ENCODE measurements around the gene SRGAP1. TPM values are rescaled to one million over a fixed set of nuclear protein-coding genes. Genes with fewer than 3 reads are reported as not detected.

The SRGAP1 gene
- total and polyA plus RNA-seq, 9 of the 15 experiments (the other 6 are each of a cell fraction or from before 2014, with no cell fraction given), result 0.01 to 0.13 (median 0.04) TPM; not detected in 3

GRCh38 chr12:63927511-63927910 is 83.0 kb downstream of the SRGAP1 start:
- no TSS peak for BruUV-seq (replicated peaks)
- CTCF ChIA-PET (ENCODE audit: low intra/inter-chr PET ratio), result no interaction called here
- Histone ChIP-seq H3K79me2 (ENCODE audit: control insufficient read depth, insufficient read depth, low read length) (no peaks in the 10 kb centered on the region), H4K20me1 (replicated peaks; ENCODE audit: control insufficient read depth, insufficient read depth, low read length) (no peaks in the 10 kb centered on the region), H3K4me1 (replicated peaks in 1 of 2; ENCODE audit: control insufficient read depth in 2 of 2, insufficient read depth in 2 of 2, low read length in 2 of 2) (no peaks in the 10 kb centered on the region), H3K4me2 (ENCODE audit: insufficient read depth, low read length) (no peak overlapping the region), H3K9ac (ENCODE audit: insufficient read depth in 1 of 2, low read depth in 2 of 2, low read length in 2 of 2) (no peak overlapping the region), H3K4me3 (no peak overlapping the region), H3K36me3 (ENCODE audit: control insufficient read depth, insufficient read depth, low read length) (no peaks in the 10 kb centered on the region), H3K9me1 (ENCODE audit: control insufficient read depth, insufficient read depth, low read length) (no peaks in the 10 kb centered on the region), H3K27me3 (ENCODE audit: control insufficient read depth in 2 of 2, insufficient read depth in 2 of 2, low read length in 2 of 2) (no peaks in the 10 kb centered on the region), H3K9me3 (replicated peaks; ENCODE audit: control insufficient read depth, insufficient read depth, low read depth, low read length) (no peaks in the 10 kb centered on the region), H3K27ac (ENCODE audit: extremely low read depth, low read depth, low read length) (no peak overlapping the region), H2AFZ (ENCODE audit: low read depth, low read length) (no peak overlapping the region)
- ATAC-seq (no peak), FAIRE-seq (no peak), DNase-seq (ENCODE audit: extremely low read depth in 1 of 4, low spot score in 3 of 4) (no peak)
- in situ Hi-C loops (cut with MboI) (no loop called here), intact Hi-C loops (cut with micrococcal nuclease) (no loop called here)
- POLR2A ChIA-PET, result no interaction called here
- no peak for TF ChIP-seq TARDBP (IDR thresholded peaks at IDR 0.05)
- TF ChIP-seq, protein P1, sequence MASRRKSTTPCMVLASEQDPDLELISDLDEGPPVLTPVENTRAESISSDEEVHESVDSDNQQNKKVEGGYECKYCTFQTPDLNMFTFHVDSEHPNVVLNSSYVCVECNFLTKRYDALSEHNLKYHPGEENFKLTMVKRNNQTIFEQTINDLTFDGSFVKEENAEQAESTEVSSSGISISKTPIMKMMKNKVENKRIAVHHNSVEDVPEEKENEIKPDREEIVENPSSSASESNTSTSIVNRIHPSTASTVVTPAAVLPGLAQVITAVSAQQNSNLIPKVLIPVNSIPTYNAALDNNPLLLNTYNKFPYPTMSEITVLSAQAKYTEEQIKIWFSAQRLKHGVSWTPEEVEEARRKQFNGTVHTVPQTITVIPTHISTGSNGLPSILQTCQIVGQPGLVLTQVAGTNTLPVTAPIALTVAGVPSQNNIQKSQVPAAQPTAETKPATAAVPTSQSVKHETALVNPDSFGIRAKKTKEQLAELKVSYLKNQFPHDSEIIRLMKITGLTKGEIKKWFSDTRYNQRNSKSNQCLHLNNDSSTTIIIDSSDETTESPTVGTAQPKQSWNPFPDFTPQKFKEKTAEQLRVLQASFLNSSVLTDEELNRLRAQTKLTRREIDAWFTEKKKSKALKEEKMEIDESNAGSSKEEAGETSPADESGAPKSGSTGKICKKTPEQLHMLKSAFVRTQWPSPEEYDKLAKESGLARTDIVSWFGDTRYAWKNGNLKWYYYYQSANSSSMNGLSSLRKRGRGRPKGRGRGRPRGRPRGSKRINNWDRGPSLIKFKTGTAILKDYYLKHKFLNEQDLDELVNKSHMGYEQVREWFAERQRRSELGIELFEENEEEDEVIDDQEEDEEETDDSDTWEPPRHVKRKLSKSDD (conservative IDR thresholded peaks at IDR 0.05; ENCODE audit: low read length), result no peak
- TF ChIP-seq NFRKB (IDR thresholded peaks at IDR 0.05; ENCODE audit: low read depth), result no peak
- no peak for TF ChIP-seq RHOXF2B (CRISPR knock-in tag; conservative IDR thresholded peaks at IDR 0.05)
- no peak for TF ChIP-seq ZNF274 (IDR thresholded peaks at IDR 0.05; ENCODE audit: borderline replicate concordance, low read depth, low read length)
- no peak for TF ChIP-seq OTX1 (CRISPR knock-in tag; IDR thresholded peaks at IDR 0.05)
- no peak for TF ChIP-seq HDAC8 (tag; IDR thresholded peaks at IDR 0.05)
- no peak for TF ChIP-seq RREB1 (CRISPR knock-in tag; IDR thresholded peaks at IDR 0.05)
- TF ChIP-seq ZBTB43 (CRISPR knock-in tag; IDR thresholded peaks at IDR 0.05), result no peak
- no peak for TF ChIP-seq TBP (optimal IDR thresholded peaks at IDR 0.05; ENCODE audit: low read depth, low read length)
- no peak for TF ChIP-seq FOXJ2 (tag; IDR thresholded peaks at IDR 0.05)
- no peak for TF ChIP-seq ZNF668 (CRISPR knock-in tag; IDR thresholded peaks at IDR 0.05)
- WGBS (ENCODE audit: insufficient coverage, low coverage, missing lambda C conversion rate), result 0% methylated on average over 2 of the region's 2 CpGs

All from K562 (cell line).